ENCODE results near the gene SLC37A1. TPM values are rescaled to one million over a fixed set of nuclear protein-coding genes. Genes with fewer than 3 reads are reported as not detected.

The SLC37A1 gene
- total RNA-seq, 1 donor from 2014 or later: 28.9 TPM

- DNase-seq: no peak
- Histone ChIP-seq H3K4me3 (no peak overlapping the region), H3K9me3 (no peaks in the 10 kb centered on the region), H3K27ac (no peak overlapping the region), H3K36me3 (no peaks in the 10 kb centered on the region), H3K27me3 (ENCODE audit: low read depth) (no peaks in the 10 kb centered on the region), H3K4me1 (no peaks in the 10 kb centered on the region)
- ATAC-seq: no peak
- intact Hi-C loops (cut with DNase I): no loop called here
- TF ChIP-seq CTCF (IDR thresholded peaks at IDR 0.05): no peak
These were observed 37.0 kb upstream of the SLC37A1 start for GRCh38 chr21:42476388-42477331.

GRCh38 chr21:42478504-42478903, 35.1 kb upstream of the SLC37A1 start:
- no peaks in the 10 kb centered on the region for H3K4me1 ChIP-seq
- intact Hi-C loops (cut with DNase I): no loop called here
- H3K27me3 ChIP-seq (ENCODE audit: low read depth): no peaks in the 10 kb centered on the region
- H3K9me3 ChIP-seq: no peaks in the 10 kb centered on the region
- H3K4me3 ChIP-seq: no peak overlapping the region
- DNase-seq: no peak
- no peak for ATAC-seq
- no peak for TF ChIP-seq CTCF (IDR thresholded peaks at IDR 0.05)
- no peaks in the 10 kb centered on the region for H3K36me3 ChIP-seq
- no peak overlapping the region for H3K27ac ChIP-seq

GRCh38 chr21:42479582-42479981, 34.1 kb upstream of the SLC37A1 start:
- no peak overlapping the region for H3K4me3 ChIP-seq
- no peaks in the 10 kb centered on the region for H3K4me1 ChIP-seq
- H3K36me3 ChIP-seq: no peaks in the 10 kb centered on the region
- no peak overlapping the region for H3K27ac ChIP-seq
- H3K9me3 ChIP-seq: no peaks in the 10 kb centered on the region
- ATAC-seq (no peak), DNase-seq (no peak)
- intact Hi-C loops (cut with DNase I): no loop called here
- no peaks in the 10 kb centered on the region for H3K27me3 ChIP-seq (ENCODE audit: low read depth)
- TF ChIP-seq CTCF (IDR thresholded peaks at IDR 0.05): no peak

- no peak overlapping the region for H3K4me3 ChIP-seq
- no peaks in the 10 kb centered on the region for H3K9me3 ChIP-seq
- DNase-seq (no peak), ATAC-seq (no peak)
- H3K27ac ChIP-seq: no peak overlapping the region
- no peak for TF ChIP-seq CTCF (IDR thresholded peaks at IDR 0.05)
- intact Hi-C loops (cut with DNase I): no loop called here
- no peaks in the 10 kb centered on the region for H3K4me1 ChIP-seq
- no peaks in the 10 kb centered on the region for H3K36me3 ChIP-seq
- H3K27me3 ChIP-seq (ENCODE audit: low read depth): no peaks in the 10 kb centered on the region
These were observed 32.9 kb upstream of the SLC37A1 start for GRCh38 chr21:42480736-42481135.

- Histone ChIP-seq H3K36me3 (no peaks in the 10 kb centered on the region), H3K9me3 (no peaks in the 10 kb centered on the region), H3K4me1 (no peaks in the 10 kb centered on the region), H3K27ac (no peak overlapping the region), H3K4me3 (no peak overlapping the region), H3K27me3 (ENCODE audit: low read depth) (no peaks in the 10 kb centered on the region)
- ATAC-seq (no peak), DNase-seq (no peak)
- intact Hi-C loops (cut with DNase I): no loop called here
- no peak for TF ChIP-seq CTCF (IDR thresholded peaks at IDR 0.05)
These were observed 32.5 kb upstream of the SLC37A1 start for GRCh38 chr21:42481169-42481568.
